Neural cell (in vitro differentiated cells): ENCODE results near the gene CDKN1B.

Experiments used
- CTCF ChIP-seq: fragments of 450-650 bp; IDR thresholded peaks from 2 replicates; pipeline ENCODE4 v1.5.1; 2014; ENCODE audit warnings: antibody characterized with exemption, mild to moderate bottlenecking, moderate library complexity; ENCODE audit not compliant: poor library complexity, severe bottlenecking
- EP300 ChIP-seq: fragments of 450-650 bp; conservative IDR thresholded peaks from 2 replicates; pipeline ENCODE4 v1.6.1; 2014; ENCODE audit warnings: antibody characterized with exemption, mild to moderate bottlenecking, moderate library complexity; ENCODE audit not compliant: poor library complexity, severe bottlenecking
- EZH2 ChIP-seq: fragments of 200-600, 300-800 bp; shearing (Covaris generic), sonication (generic); IDR thresholded peaks from 2 replicates; pipeline ENCODE4 v1.6.1; 2014; ENCODE audit warnings: antibody characterized with exemption, low read length, borderline replicate concordance, mild to moderate bottlenecking; ENCODE audit not compliant: insufficient read depth, poor library complexity, severe bottlenecking
- POLR2AphosphoS5 ChIP-seq: IDR thresholded peaks from 2 replicates; pipeline ENCODE4 v1.6.1; 2012

GRCh38 chr12:12693111-12693671, 24.0 kb upstream of the CDKN1B start:
- TF ChIP-seq CTCF = no peak
- no peak for TF ChIP-seq EP300
- TF ChIP-seq POLR2AphosphoS5 = no peak
- no peak for TF ChIP-seq EZH2
